IMR-90 (cell line): ENCODE results near the gene TPGS1. TPM values are rescaled to one million over a fixed set of nuclear protein-coding genes. Genes with fewer than 3 reads are reported as not detected.

Source experiments
- ATAC-seq: fragments of 200-7000 bp; cut with Tn5 transposase; 2 replicates; pipeline ENCODE4 v1.9.1; 2020; ENCODE audit warnings: low read depth, mild to moderate bottlenecking, moderate library complexity
- BruUV-seq: library from RNA; stranded (reverse); fragments of 400-500 nt; replicated peaks from 2 replicates; lab custom pipeline; 2021; lab: Mats Ljungman, UMichigan
- CTCF ChIA-PET: fragments of 300-600 bp; formaldehyde crosslinking; extraction: SDS; loops from one replicate; lab custom pipeline; 2021; ENCODE audit warnings: antibody characterized with exemption; lab: Yijun Ruan, JAX
- POLR2A ChIA-PET: fragments of 300-600 bp; sonication (Branson Sonifier 250); formaldehyde crosslinking; loops from one replicate; lab custom pipeline; 2022; ENCODE audit warnings: antibody characterized with exemption; ENCODE audit not compliant: unreplicated experiment; lab: Charles Lee
- DNase-seq: peaks from one replicate; pipeline ENCODE4 v3.0.0; 2013
- H2AFZ ChIP-seq: replicated peaks from 2 replicates; pipeline ENCODE3; 2013; ENCODE audit warnings: low read length, mild to moderate bottlenecking; ENCODE audit not compliant: poor library complexity
- H2AK5ac ChIP-seq: 2 replicates; pipeline ENCODE4 v1.6.1; 2013; ENCODE audit warnings: low read depth, low read length, inconsistent platforms
- H2AK9ac ChIP-seq: replicated peaks from 2 replicates; pipeline ENCODE3; 2013; ENCODE audit warnings: mild to moderate bottlenecking, low read depth, low read length, moderate library complexity; ENCODE audit not compliant: poor library complexity
- H2BK120ac ChIP-seq: 2 replicates; pipeline ENCODE4 v1.6.1; 2013; ENCODE audit warnings: low read depth, low read length, inconsistent platforms
- H2BK15ac ChIP-seq: 3 replicates; pipeline ENCODE4 v1.6.1; 2013; ENCODE audit warnings: low read depth, low read length, inconsistent platforms
- H2BK20ac ChIP-seq: 2 replicates; pipeline ENCODE4 v1.6.1; 2013; ENCODE audit warnings: low read depth, mild to moderate bottlenecking, inconsistent platforms, low read length, moderate library complexity
- H2BK5ac ChIP-seq: 2 replicates; pipeline ENCODE4 v1.6.1; 2013; ENCODE audit warnings: mild to moderate bottlenecking, low read depth, low read length, inconsistent platforms; ENCODE audit not compliant: poor library complexity, severe bottlenecking
- H3K14ac ChIP-seq: replicated peaks from 2 replicates; pipeline ENCODE4 v1.6.1; 2013; ENCODE audit warnings: low read depth, low read length, inconsistent platforms
- H3K18ac ChIP-seq: 2 replicates; pipeline ENCODE4 v1.6.1; 2013; ENCODE audit warnings: low read depth, low read length, control low read depth
- H3K23ac ChIP-seq: 2 replicates; pipeline ENCODE4 v1.6.1; 2013; ENCODE audit warnings: low read depth, low read length, inconsistent platforms
- H3K27ac ChIP-seq: 2 replicates; pipeline ENCODE4 v1.5.1; 2013; ENCODE audit warnings: mild to moderate bottlenecking, control low read depth, low read length; ENCODE audit not compliant: insufficient read depth
- H3K27me3 ChIP-seq: 2 replicates; pipeline ENCODE4 v1.6.1; 2013; ENCODE audit warnings: low read length; ENCODE audit not compliant: control insufficient read depth, insufficient read depth
- H3K36me3 ChIP-seq: 2 replicates; pipeline ENCODE4 v1.6.1; 2013; ENCODE audit warnings: low read length, mixed read lengths; ENCODE audit not compliant: control insufficient read depth, insufficient read depth
- H3K4ac ChIP-seq: 2 replicates; pipeline ENCODE4 v1.6.1; 2013; ENCODE audit warnings: low read depth, low read length, inconsistent platforms
- H3K4me1 ChIP-seq: 2 replicates; pipeline ENCODE4 v1.6.1; 2013; ENCODE audit warnings: low read length, mixed read lengths; ENCODE audit not compliant: control insufficient read depth, insufficient read depth
- H3K4me2 ChIP-seq: 2 replicates; pipeline ENCODE4 v1.6.1; 2013; ENCODE audit warnings: low read depth, mild to moderate bottlenecking, control low read depth, low read length, moderate library complexity
- H3K4me3 ChIP-seq: 2 replicates; pipeline ENCODE4 v1.5.1; 2013; ENCODE audit warnings: low read depth, mild to moderate bottlenecking, control low read depth, low read length, moderate library complexity; ENCODE audit not compliant: insufficient read depth
- H3K56ac ChIP-seq: 2 replicates; pipeline ENCODE4 v1.6.1; 2013; ENCODE audit warnings: low read length, inconsistent platforms; ENCODE audit not compliant: insufficient read depth; ENCODE audit errors: extremely low read depth
- H3K79me1 ChIP-seq, 2 experiments: 2 replicates each; pipeline ENCODE4 v1.6.1; 2013; ENCODE audit warnings: low read length in 2 of 2, inconsistent platforms in 1 of 2, low read depth in 1 of 2
- H3K9ac ChIP-seq: 2 replicates; pipeline ENCODE4 v1.6.1; 2013; ENCODE audit warnings: low read depth, low read length, control low read depth
- H3K9me1 ChIP-seq: 2 replicates; pipeline ENCODE4 v1.6.1; 2013; ENCODE audit warnings: low read length, inconsistent platforms; ENCODE audit not compliant: insufficient read depth
- H3K9me3 ChIP-seq: 2 replicates; pipeline ENCODE4 v1.6.1; 2013; ENCODE audit warnings: low read length; ENCODE audit not compliant: control insufficient read depth, insufficient read depth
- H4K20me1 ChIP-seq: 2 replicates; pipeline ENCODE4 v1.6.1; 2013; ENCODE audit warnings: low read length, inconsistent platforms; ENCODE audit not compliant: insufficient read depth
- H4K5ac ChIP-seq: 2 replicates; pipeline ENCODE4 v1.6.1; 2013; ENCODE audit warnings: mild to moderate bottlenecking, low read depth, low read length, control low read depth
- H4K8ac ChIP-seq, 2 experiments: 2 replicates each; pipeline ENCODE4 v1.6.1; 2013; ENCODE audit warnings: low read depth in 2 of 2, low read length in 2 of 2, control low read depth in 1 of 2, inconsistent platforms in 1 of 2
- H4K91ac ChIP-seq: 2 replicates; pipeline ENCODE4 v1.6.1; 2013; ENCODE audit warnings: low read depth, low read length, inconsistent platforms; ENCODE audit not compliant: insufficient read depth
- BHLHE40 ChIP-seq: fragments of 150-350 bp; IDR thresholded peaks from 2 replicates; pipeline ENCODE4 v1.6.1; 2016; ENCODE audit warnings: mild to moderate bottlenecking, low read depth, low read length
- CTCF ChIP-seq: conservative IDR thresholded peaks from 2 replicates; pipeline ENCODE4 v1.5.1; 2012; ENCODE audit warnings: mild to moderate bottlenecking, low read depth, low read length, improper control_type of control experiment
- ELK1 ChIP-seq: fragments of 150-350 bp; IDR thresholded peaks from 2 replicates; pipeline ENCODE4 v1.6.1; 2016; ENCODE audit warnings: low read depth, mild to moderate bottlenecking, low read length, moderate library complexity, borderline replicate concordance
- FOS ChIP-seq: fragments of 150-350 bp; IDR thresholded peaks from 2 replicates; pipeline ENCODE4 v1.6.1; 2016; ENCODE audit warnings: low read depth, low read length
- MAZ ChIP-seq: IDR thresholded peaks from 2 replicates; pipeline ENCODE4 v1.6.1; 2012; ENCODE audit warnings: low read depth, mild to moderate bottlenecking, low read length, improper control_type of control experiment, moderate library complexity, borderline replicate concordance
- MXI1 ChIP-seq: IDR thresholded peaks from 2 replicates; pipeline ENCODE4 v1.6.1; 2012; ENCODE audit warnings: low read depth, mild to moderate bottlenecking, low read length, moderate library complexity, borderline replicate concordance
- RAD21 ChIP-seq: IDR thresholded peaks from 2 replicates; pipeline ENCODE4 v1.6.1; 2012; ENCODE audit warnings: low read length, improper control_type of control experiment
- RCOR1 ChIP-seq: IDR thresholded peaks from 2 replicates; pipeline ENCODE4 v1.6.1; 2012; ENCODE audit warnings: mild to moderate bottlenecking, low read length, improper control_type of control experiment; ENCODE audit not compliant: insufficient replicate concordance
- RFX5 ChIP-seq: IDR thresholded peaks from 2 replicates; pipeline ENCODE4 v1.8.0; 2012; ENCODE audit warnings: low read depth, mild to moderate bottlenecking, low read length, moderate library complexity
- USF2 ChIP-seq: fragments of 150-350 bp; IDR thresholded peaks from 2 replicates; pipeline ENCODE4 v1.6.1; 2017; ENCODE audit warnings: mild to moderate bottlenecking, antibody characterized with exemption, low read length, low read depth
- WGBS, 2 experiments: methylation state at CpG; one replicate each; pipeline versions ENCODE4 v1.1.5 to v1.1.7; 2013; ENCODE audit warnings: missing lambda C conversion rate in 2 of 2; ENCODE audit not compliant: insufficient read length in 1 of 2; ENCODE audit errors: extremely low coverage in 2 of 2; 5-methylcytosine and 5-hydroxymethylcytosine counted together
- dilution Hi-C: fragments of 300-500 bp; cut with HindIII; formaldehyde crosslinking; loops from one replicate; pipeline ENCODE4 v1.14.3; 2018; ENCODE audit warnings: low sequenced_read_pairs; ENCODE audit not compliant: unreplicated experiment
- in situ Hi-C: fragments of 300-500 bp; cut with MboI; formaldehyde crosslinking; loops from 3 replicates; pipeline ENCODE4 v1.14.3; 2019; ENCODE audit warnings: low sequenced_read_pairs, inconsistent platforms, mixed read lengths
- intact Hi-C: fragments of 100-400 bp; cut with micrococcal nuclease; formaldehyde crosslinking; loops from 2 replicates; pipeline ENCODE4 v1.10.0; 2022
- polyA plus RNA-seq, 3 experiments: library from polyadenylated mRNA; depleted of rRNA; stranded (reverse); fragments of >200 nt; gene quantifications; 2 replicates each; pipeline ENCODE4 v1.2.3, GENCODE V29; 2012; ENCODE audit warnings: low replicate concordance in 1 of 3
- total RNA-seq: library from RNA; depleted of rRNA; stranded (reverse); fragments of >200 nt; gene quantifications from 2 replicates; pipeline ENCODE4 v1.2.3, GENCODE V29; 2012

The TPGS1 gene
- total and polyA plus RNA-seq, 2 of the 4 experiments (the other 2 are of a cell fraction), result 2.7 to 6.3 TPM

- ATAC-seq, result no peak
- dilution Hi-C loops, result no loop called here
Measured at GRCh38 chr19:508204-509150, 1.2 kb downstream of the TPGS1 start.

More at GRCh38 chr19:508204-509150, 1.2 kb downstream of the TPGS1 start:
- Histone ChIP-seq H3K23ac (no peak overlapping the region), H3K4me2 (peak overlapping the region; percentile 96), H3K9ac (peak overlapping the region; percentile 48), H2BK5ac (no peak overlapping the region), H2AFZ (peak overlapping the region; percentile 99), H3K56ac (no peak overlapping the region), H3K9me1 (peaks cover 3% of the 10 kb centered on the region; the same call in 1 of the 2 replicates), H3K4me1 (peaks cover 12% of the 10 kb centered on the region), H3K36me3 (peaks cover 2% of the 10 kb centered on the region; the same call in 1 of the 2 replicates), H2AK5ac (peak overlapping the region; percentile 92; the same call in 1 of the 2 replicates), H2BK120ac (no peak overlapping the region), H3K27ac (no peak overlapping the region), H4K20me1 (0 out of 2 replicates have a peak, but pooled peaks cover under 1% of the 10 kb centered on the region), H2BK15ac (no peak overlapping the region), H4K5ac (no peak overlapping the region), H3K9me3 (no peaks in the 10 kb centered on the region), H3K27me3 (no peaks in the 10 kb centered on the region), H3K14ac (no peak overlapping the region), H4K91ac (no peak overlapping the region), H2AK9ac (peak overlapping the region; percentile 87), H4K8ac (peak overlapping the region in 1 of 2 experiments; percentile 18; a peak in 1 of 4 replicates), H3K79me1 (peaks cover 0 to 27% of the 10 kb centered on the region in 2 experiments; a peak in 2 of 4 replicates), H2BK20ac (no peak overlapping the region), H3K18ac (no peak overlapping the region), H3K4me3 (peak overlapping the region; percentile 65), H3K4ac (no peak overlapping the region)
- in situ Hi-C loops (no loop called here), intact Hi-C loops (loop anchor here (5.0 kb wide), 1 partner anchor 126 kb away; no protein-coding TSS in a partner anchor)
- BruUV-seq, result no TSS peak
- POLR2A ChIA-PET, result no interaction called here
- no peak for DNase-seq
- CTCF ChIA-PET, result no interaction called here
- 56% methylated on average over 23 of the region's 32 CpGs; no CpG with 5 or more reads in 1 of the 2 experiments for WGBS, 2 experiments
- TF ChIP-seq RAD21 (no peak), MAZ (no peak), RFX5 (no peak), MXI1 (no peak), RCOR1 (no peak), BHLHE40 (no peak), USF2 (no peak), CTCF (no peak), FOS (no peak), ELK1 (no peak)
